Thoracic aorta (tissue), 2 donors: ENCODE measurements around the gene SCNN1B. TPM values are rescaled to one million over a fixed set of nuclear protein-coding genes. Genes with fewer than 3 reads are reported as not detected.

Experiments used
- ATAC-seq: fragments of 150-250 bp; one replicate; pipeline ENCODE4 v1.8.0; 2017; ENCODE audit warnings: low read depth; ENCODE audit not compliant: insufficient number of reproducible peaks, low FRiP score
- DNase-seq: peaks from one replicate; pipeline ENCODE4 v3.0.0-alpha.2; 2020; ENCODE audit warnings: low spot score
- H3K27ac ChIP-seq, 2 donors: fragments of 200-600 bp; sonication (generic); 1 replicate in 1 of 2; 2 replicates in 1 of 2; pipeline ENCODE4 v1.5.1; 2016; ENCODE audit warnings: mild to moderate bottlenecking in 2 of 2, moderate library complexity in 2 of 2
- H3K27me3 ChIP-seq: fragments of 200-600 bp; sonication (generic); replicated peaks from 2 replicates; pipeline ENCODE4 v1.6.0; 2016; ENCODE audit warnings: mild to moderate bottlenecking; ENCODE audit not compliant: insufficient read depth
- H3K36me3 ChIP-seq: fragments of 200-600 bp; sonication (generic); one replicate; pipeline ENCODE4 v1.5.1; 2016
- H3K4me1 ChIP-seq, 2 donors: fragments of 200-600 bp; sonication (generic); 1 replicate in 1 of 2; 2 replicates in 1 of 2; pipeline versions ENCODE4 v1.5.1 to v1.6.0; 2016; ENCODE audit warnings: low read depth in 2 of 2, mild to moderate bottlenecking in 1 of 2; ENCODE audit not compliant: control insufficient read depth in 1 of 2
- H3K4me3 ChIP-seq: fragments of 200-600 bp; sonication (generic); 2 replicates; pipeline ENCODE4 v1.5.1; 2016; ENCODE audit warnings: mild to moderate bottlenecking
- H3K9me3 ChIP-seq: fragments of 200-600 bp; sonication (generic); 2 replicates; pipeline ENCODE4 v1.5.1; 2016
- total RNA-seq, 2 donors: library from RNA; depleted of rRNA; stranded (reverse); fragments of >200 nt; gene quantifications; one replicate each; pipeline versions ENCODE4 v1.1.0 to v1.2.3, GENCODE V29; 2016
- TF ChIP-seq, protein P1 (sequence below): fragments of 200-600 bp; sonication (generic); IDR thresholded peaks from one replicate; pipeline ENCODE4 v1.5.1; 2019; ENCODE audit warnings: antibody characterized with exemption

SCNN1B gene
- total RNA-seq, 2 donors from 2014 or later, result 1.1 TPM; not detected in 1

DNA sequence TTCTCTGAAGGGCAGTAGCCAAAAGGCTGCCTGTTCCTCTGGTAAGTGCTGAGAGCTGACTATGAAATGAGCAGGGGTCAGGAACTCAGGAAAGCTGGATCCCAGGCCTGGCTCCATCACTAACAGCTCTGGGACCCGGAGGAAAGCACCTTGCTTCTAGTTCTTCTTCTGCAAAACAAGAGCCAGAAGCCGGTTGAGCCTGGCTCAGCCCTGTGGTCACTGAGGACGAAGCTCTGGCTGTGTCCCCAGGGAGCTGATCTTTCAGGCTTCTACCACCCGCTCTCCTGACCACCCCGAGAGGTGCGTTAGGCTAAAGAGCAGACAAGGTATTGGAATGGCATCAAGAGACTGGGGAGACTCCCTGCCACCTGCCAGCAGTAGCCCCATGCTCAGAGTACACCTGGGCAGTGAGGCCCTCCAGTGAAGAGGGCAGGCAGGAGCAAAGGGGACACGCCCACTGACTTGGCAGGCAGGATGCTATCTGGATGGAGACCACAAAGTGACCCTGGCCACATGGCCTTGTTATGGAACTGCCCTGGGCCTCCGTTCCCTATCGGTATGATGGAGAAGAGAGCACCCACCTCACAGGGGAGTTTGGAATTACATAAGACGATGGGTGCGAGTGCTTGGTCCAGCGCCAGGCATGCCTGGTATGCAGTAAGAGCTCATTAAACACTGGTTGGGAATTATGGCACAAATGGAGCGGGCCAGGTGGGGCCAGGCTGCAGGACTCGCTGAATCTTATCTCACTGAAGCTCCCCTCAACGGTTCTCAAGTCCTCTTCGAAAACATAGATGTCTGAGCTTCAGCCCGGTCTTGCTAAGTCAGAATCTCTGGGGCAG, 89.5 kb downstream of the SCNN1B start:
- ATAC-seq, result no peak
- no peaks in the 10 kb centered on the region for H3K9me3 ChIP-seq
- DNase-seq, result no peak
- H3K36me3 ChIP-seq, result peaks cover 40% of the 10 kb centered on the region
- no peaks in the 10 kb centered on the region for H3K4me1 ChIP-seq
- TF ChIP-seq, protein P1, sequence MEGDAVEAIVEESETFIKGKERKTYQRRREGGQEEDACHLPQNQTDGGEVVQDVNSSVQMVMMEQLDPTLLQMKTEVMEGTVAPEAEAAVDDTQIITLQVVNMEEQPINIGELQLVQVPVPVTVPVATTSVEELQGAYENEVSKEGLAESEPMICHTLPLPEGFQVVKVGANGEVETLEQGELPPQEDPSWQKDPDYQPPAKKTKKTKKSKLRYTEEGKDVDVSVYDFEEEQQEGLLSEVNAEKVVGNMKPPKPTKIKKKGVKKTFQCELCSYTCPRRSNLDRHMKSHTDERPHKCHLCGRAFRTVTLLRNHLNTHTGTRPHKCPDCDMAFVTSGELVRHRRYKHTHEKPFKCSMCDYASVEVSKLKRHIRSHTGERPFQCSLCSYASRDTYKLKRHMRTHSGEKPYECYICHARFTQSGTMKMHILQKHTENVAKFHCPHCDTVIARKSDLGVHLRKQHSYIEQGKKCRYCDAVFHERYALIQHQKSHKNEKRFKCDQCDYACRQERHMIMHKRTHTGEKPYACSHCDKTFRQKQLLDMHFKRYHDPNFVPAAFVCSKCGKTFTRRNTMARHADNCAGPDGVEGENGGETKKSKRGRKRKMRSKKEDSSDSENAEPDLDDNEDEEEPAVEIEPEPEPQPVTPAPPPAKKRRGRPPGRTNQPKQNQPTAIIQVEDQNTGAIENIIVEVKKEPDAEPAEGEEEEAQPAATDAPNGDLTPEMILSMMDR, result no peak
- H3K27me3 ChIP-seq, result no peaks in the 10 kb centered on the region
- H3K27ac ChIP-seq, result no peak overlapping the region
- no peak overlapping the region for H3K4me3 ChIP-seq

DNA sequence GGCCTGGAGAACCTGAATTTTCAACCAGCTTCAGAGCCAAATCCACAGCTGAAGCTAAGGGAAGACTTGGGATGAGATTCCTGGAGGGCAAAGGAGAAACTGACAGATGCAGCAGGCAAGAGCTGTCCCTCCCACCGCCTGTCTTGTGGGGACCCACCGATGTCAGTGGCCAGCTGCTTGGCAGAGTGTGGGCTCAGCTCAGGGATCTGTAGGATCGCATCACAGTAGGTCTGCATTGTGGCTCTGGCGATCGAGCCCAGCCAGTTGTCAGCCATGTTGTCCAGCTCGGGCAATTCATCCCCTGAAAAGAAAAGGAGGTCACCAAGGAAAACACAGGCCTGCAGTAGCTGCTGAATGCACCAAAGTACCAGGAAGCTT, 90.1 kb downstream of the SCNN1B start:
- Histone ChIP-seq H3K27me3 (no peaks in the 10 kb centered on the region), H3K27ac (no peak overlapping the region), H3K9me3 (no peaks in the 10 kb centered on the region), H3K4me1 (no peaks in the 10 kb centered on the region), H3K36me3 (peaks cover 42% of the 10 kb centered on the region), H3K4me3 (no peak overlapping the region)
- DNase-seq, result no peak
- TF ChIP-seq, protein P1, result no peak
- no peak for ATAC-seq

DNA sequence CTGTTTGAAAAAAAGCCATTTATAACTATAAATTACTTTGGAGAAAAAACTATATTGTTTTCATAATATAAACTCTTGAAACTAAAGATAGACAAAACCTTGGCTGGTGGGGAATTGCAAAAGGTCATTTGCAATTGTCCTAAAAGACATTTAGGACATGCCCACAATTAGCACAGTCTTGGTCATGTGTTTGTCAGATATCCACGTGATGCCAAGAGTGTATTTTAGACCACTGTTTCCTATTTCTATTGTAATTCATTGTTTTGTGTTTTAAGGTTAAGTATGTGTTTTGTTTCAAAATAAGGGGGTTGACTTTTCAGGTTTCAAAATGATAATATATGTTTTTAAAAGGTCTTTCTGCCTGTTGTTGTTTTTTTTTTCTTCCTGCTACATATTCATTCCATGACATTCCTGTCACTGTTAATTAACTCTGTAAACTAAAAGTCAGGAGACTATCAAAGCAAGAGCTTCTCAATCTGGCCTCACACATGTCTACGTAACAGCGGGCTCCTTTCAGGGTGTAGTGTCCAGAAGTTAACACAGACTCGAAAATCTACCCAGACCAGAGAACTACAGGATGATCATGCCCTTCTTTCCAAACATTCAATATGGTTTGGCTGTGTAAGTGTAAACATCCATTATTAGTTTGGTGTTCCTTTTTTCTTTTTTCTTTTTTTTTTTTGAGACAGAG, 92.2 kb downstream of the SCNN1B start:
- Histone ChIP-seq H3K9me3 (no peaks in the 10 kb centered on the region), H3K27ac (no peak overlapping the region), H3K27me3 (no peaks in the 10 kb centered on the region), H3K36me3 (peaks cover 49% of the 10 kb centered on the region), H3K4me3 (no peak overlapping the region), H3K4me1 (no peaks in the 10 kb centered on the region)
- DNase-seq (no peak), ATAC-seq (no peak)
- TF ChIP-seq, protein P1, result no peak

DNA sequence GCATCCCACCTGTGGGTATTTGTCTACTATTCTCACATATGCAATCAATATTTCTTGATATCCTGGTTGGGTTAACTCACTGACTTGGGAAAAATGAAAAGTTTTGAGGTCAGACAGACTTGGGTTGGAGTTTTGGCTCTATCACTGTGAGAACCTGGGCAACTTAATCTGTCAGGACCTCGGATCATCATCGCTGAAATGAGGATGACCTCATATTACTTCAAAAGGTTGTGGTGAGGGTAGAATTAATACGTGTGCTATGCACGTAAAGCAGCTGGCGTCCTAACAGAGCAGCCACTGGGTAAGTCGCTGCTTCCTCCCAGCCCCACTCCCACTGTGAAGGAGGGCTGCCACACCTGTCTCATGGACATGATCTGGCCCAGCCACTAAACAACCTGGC, 93.6 kb downstream of the SCNN1B start:
- Histone ChIP-seq H3K36me3 (peaks cover 51% of the 10 kb centered on the region), H3K27me3 (no peaks in the 10 kb centered on the region), H3K27ac (no peak overlapping the region), H3K4me1 (no peaks in the 10 kb centered on the region), H3K4me3 (no peak overlapping the region), H3K9me3 (no peaks in the 10 kb centered on the region)
- ATAC-seq (no peak), DNase-seq (no peak)
- TF ChIP-seq, protein P1, result no peak

DNA sequence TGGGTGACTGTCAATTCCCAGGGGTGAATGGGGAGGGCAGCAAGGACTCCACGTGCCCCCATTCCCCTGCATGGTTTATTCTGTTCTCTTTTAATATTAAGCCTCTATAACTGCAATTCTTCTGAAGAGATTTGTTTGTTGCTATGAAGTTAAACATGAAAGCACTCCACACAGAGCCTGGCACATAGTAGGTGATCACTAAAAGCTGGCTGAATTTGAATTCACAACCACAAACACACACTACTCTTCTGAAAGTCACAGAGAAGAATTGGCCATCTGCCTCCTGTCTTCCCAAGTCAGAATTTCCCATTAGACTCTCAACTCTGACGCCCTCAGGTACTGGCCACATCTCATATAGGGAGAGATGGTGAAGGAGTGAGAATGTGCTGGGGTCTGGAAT, 95.4 kb downstream of the SCNN1B start:
- Histone ChIP-seq H3K4me1 (no peaks in the 10 kb centered on the region), H3K9me3 (no peaks in the 10 kb centered on the region), H3K27ac (no peak overlapping the region), H3K36me3 (peaks cover 36% of the 10 kb centered on the region), H3K4me3 (no peak overlapping the region), H3K27me3 (no peaks in the 10 kb centered on the region)
- no peak for ATAC-seq
- TF ChIP-seq, protein P1, result no peak
- DNase-seq, result no peak
